ENCODE data around the gene MIA. TPM values are rescaled to one million over a fixed set of nuclear protein-coding genes. Genes with fewer than 3 reads are reported as not detected.

Gene MIA
- total RNA-seq, 1 donor from 2014 or later: 1.7 TPM

DNA sequence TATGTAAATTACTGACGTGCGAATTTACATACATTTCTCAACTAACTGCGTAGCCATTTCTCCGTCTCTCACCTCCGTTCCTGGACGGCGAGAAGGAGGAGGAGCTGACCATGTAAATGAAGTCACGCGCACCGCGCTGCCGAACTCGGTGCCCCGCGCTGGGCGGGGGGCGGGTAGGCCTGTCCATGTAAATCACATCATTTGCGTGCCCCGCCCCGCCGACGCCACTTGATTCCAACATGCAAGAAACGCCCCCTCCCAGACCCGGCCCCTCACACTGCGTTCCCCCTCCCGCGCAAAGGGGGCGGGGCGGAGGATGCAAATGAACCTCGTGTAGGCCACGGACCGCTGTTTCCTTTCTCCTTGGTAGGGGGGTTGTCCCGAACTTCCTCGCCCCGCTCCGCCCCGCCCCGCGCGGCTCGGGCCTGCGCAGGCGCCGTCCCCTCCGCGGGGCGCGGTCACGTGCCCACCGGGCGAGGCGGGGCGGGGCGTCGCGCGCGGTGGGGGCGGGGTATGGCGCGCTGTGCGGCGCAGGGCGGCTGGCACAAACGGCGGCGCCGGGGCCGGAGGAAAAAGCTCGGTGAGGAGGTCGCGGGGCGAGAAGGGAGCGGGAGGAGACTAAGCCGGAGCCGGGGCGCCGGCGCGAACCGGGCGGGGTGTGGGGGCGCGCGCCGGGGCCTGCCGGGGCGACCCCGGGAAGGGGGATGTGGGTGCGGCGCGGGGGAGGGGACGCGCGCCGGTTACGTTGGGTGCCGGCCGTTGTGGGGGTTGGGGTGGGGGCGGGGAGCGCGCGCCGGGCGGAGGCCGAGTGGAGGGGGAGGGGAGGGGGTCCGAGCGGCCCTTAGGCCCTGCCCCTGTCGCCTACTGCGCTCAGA is 23.6 kb downstream of the MIA start, which contains the start of gene EGLN2:
EGLN2 (plus strand) TSS at position 509 of the 875 bp plus-strand sequence. CDS start 1,382 bp downstream, outside the sequence.
- DNase-seq: peak; percentile 100
- peaks cover 36% of the 10 kb centered on the region for H3K36me3 ChIP-seq
- intact Hi-C loops (cut with DNase I): no loop called here
- ATAC-seq: peak; percentile 89 to 95
- TF ChIP-seq, protein P1, sequence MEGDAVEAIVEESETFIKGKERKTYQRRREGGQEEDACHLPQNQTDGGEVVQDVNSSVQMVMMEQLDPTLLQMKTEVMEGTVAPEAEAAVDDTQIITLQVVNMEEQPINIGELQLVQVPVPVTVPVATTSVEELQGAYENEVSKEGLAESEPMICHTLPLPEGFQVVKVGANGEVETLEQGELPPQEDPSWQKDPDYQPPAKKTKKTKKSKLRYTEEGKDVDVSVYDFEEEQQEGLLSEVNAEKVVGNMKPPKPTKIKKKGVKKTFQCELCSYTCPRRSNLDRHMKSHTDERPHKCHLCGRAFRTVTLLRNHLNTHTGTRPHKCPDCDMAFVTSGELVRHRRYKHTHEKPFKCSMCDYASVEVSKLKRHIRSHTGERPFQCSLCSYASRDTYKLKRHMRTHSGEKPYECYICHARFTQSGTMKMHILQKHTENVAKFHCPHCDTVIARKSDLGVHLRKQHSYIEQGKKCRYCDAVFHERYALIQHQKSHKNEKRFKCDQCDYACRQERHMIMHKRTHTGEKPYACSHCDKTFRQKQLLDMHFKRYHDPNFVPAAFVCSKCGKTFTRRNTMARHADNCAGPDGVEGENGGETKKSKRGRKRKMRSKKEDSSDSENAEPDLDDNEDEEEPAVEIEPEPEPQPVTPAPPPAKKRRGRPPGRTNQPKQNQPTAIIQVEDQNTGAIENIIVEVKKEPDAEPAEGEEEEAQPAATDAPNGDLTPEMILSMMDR (IDR thresholded peaks at IDR 0.05): no peak
- peak within 1 kb of the TSS; percentile 92 for H3K27ac ChIP-seq
- H3K4me3 ChIP-seq: peak within 1 kb of the TSS; percentile 92
- peaks cover 48% of the 10 kb centered on the region for H3K4me1 ChIP-seq
- H3K9me3 ChIP-seq: no peaks in the 10 kb centered on the region
- H3K27me3 ChIP-seq (ENCODE audit: low read depth): no peaks in the 10 kb centered on the region

DNA sequence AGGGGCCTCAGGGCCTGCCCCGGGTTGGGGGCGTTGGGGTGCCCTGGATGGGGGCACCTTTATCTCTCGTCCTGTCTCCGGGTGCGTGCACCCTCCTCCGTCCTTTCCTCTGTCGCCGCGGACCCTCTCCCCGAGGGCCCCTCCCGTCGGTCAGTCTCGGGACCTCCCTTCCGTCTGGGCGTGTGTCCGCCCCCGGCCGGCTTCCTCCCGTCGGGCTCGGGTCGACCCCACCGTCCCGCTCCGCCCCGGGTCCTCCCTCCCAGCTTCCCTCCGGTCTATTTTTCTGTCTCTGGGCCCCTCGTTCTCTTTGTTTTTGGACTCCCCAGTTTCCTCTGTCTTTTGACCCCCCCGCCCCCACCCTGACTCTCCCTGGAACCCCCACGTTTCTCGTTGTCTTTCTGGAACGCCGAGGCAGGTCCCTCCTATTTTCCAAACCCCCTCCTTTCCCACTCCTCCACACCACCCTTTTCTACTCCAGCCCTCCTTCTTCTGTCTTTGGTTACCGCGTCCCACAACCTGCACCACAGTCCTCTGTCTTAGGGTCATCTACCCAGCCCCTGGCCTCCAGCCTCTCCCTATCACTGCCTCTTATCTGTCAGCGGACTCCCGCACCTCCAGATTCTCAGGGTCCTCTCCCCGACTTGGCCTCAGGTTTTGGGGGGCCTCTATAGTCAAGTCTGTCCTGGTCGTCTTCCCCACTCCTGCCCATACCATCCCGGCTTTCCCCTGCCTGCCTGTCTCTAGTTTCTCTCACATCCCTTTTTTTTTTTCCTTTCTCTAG is 24.4 kb downstream of the MIA start:
- H3K4me3 ChIP-seq: peak overlapping the region; percentile 92
- no peaks in the 10 kb centered on the region for H3K9me3 ChIP-seq
- peaks cover 44% of the 10 kb centered on the region for H3K36me3 ChIP-seq
- DNase-seq: peak; percentile 78
- H3K27me3 ChIP-seq (ENCODE audit: low read depth): no peaks in the 10 kb centered on the region
- peak overlapping the region; percentile 92 for H3K27ac ChIP-seq
- TF ChIP-seq, protein P1 (IDR thresholded peaks at IDR 0.05): no peak
- ATAC-seq: peak; percentile 1 to 16
- intact Hi-C loops (cut with DNase I): no loop called here
- peaks cover 57% of the 10 kb centered on the region for H3K4me1 ChIP-seq

DNA sequence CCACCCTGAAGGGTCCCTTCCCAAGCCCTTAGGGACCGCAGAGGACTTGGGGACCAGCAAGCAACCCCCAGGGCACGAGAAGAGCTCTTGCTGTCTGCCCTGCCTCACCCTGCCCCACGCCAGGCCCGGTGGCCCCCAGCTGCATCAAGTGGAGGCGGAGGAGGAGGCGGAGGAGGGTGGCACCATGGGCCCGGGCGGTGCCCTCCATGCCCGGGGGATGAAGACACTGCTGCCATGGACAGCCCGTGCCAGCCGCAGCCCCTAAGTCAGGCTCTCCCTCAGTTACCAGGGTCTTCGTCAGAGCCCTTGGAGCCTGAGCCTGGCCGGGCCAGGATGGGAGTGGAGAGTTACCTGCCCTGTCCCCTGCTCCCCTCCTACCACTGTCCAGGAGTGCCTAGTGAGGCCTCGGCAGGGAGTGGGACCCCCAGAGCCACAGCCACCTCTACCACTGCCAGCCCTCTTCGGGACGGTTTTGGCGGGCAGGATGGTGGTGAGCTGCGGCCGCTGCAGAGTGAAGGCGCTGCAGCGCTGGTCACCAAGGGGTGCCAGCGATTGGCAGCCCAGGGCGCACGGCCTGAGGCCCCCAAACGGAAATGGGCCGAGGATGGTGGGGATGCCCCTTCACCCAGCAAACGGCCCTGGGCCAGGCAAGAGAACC is 25.1 kb downstream of the MIA start:
- TF ChIP-seq, protein P1 (IDR thresholded peaks at IDR 0.05): no peak
- Histone ChIP-seq H3K27me3 (ENCODE audit: low read depth) (no peaks in the 10 kb centered on the region), H3K4me1 (peaks cover 64% of the 10 kb centered on the region), H3K9me3 (no peaks in the 10 kb centered on the region), H3K36me3 (peaks cover 50% of the 10 kb centered on the region), H3K27ac (peak overlapping the region; percentile 92), H3K4me3 (peak overlapping the region; percentile 92)
- no peak for DNase-seq
- intact Hi-C loops (cut with DNase I): no loop called here
- ATAC-seq: no peak

DNA sequence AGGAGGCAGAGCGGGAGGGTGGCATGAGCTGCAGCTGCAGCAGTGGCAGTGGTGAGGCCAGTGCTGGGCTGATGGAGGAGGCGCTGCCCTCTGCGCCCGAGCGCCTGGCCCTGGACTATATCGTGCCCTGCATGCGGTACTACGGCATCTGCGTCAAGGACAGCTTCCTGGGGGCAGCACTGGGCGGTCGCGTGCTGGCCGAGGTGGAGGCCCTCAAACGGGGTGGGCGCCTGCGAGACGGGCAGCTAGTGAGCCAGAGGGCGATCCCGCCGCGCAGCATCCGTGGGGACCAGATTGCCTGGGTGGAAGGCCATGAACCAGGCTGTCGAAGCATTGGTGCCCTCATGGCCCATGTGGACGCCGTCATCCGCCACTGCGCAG is 25.7 kb downstream of the MIA start:
- H3K4me3 ChIP-seq: peak overlapping the region; percentile 92
- no peak for ATAC-seq
- peaks cover 56% of the 10 kb centered on the region for H3K36me3 ChIP-seq
- peak overlapping the region; percentile 92 for H3K27ac ChIP-seq
- intact Hi-C loops (cut with DNase I): no loop called here
- no peaks in the 10 kb centered on the region for H3K27me3 ChIP-seq (ENCODE audit: low read depth)
- TF ChIP-seq, protein P1 (IDR thresholded peaks at IDR 0.05): no peak
- H3K4me1 ChIP-seq: peaks cover 69% of the 10 kb centered on the region
- no peak for DNase-seq
- no peaks in the 10 kb centered on the region for H3K9me3 ChIP-seq
